ENCODE results near the gene SLC39A8.
"Not testable (repeated sequence)": the region's sequence is repeated elsewhere in the genome, so short reads cannot be mapped to it uniquely, and the experiment has no call there.

The SLC39A8 gene

DNA sequence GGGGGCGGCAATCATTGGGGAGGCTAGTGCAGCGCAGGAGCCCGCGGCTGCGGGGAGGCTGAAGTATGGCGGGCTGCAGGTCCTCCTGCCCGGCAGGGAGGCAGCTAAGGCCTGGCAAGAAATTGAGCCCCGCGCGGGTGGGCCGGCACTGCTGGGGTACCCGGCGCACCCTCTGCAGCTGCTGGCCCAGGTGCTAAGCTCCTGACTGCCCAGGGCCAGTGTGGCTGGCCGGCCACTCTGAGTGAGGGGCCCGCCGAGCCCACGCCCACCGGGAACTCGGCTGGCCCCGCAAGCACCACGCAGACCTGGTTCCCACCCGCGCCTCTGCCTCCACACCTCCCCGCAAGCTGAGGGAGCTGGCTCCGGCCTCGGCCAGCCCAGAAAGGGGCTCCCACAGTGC lies 94.9 kb downstream of the SLC39A8 start:
- TF ChIP-seq, protein P1, sequence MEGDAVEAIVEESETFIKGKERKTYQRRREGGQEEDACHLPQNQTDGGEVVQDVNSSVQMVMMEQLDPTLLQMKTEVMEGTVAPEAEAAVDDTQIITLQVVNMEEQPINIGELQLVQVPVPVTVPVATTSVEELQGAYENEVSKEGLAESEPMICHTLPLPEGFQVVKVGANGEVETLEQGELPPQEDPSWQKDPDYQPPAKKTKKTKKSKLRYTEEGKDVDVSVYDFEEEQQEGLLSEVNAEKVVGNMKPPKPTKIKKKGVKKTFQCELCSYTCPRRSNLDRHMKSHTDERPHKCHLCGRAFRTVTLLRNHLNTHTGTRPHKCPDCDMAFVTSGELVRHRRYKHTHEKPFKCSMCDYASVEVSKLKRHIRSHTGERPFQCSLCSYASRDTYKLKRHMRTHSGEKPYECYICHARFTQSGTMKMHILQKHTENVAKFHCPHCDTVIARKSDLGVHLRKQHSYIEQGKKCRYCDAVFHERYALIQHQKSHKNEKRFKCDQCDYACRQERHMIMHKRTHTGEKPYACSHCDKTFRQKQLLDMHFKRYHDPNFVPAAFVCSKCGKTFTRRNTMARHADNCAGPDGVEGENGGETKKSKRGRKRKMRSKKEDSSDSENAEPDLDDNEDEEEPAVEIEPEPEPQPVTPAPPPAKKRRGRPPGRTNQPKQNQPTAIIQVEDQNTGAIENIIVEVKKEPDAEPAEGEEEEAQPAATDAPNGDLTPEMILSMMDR (conservative IDR thresholded peaks at IDR 0.05; ENCODE audit: low read depth), result no peak
- ChIA-PET CTCF (no interaction called here), POLR2A (ENCODE audit: low non-redundant PET) (no interaction called here)
- no peak for DNase-seq (ENCODE audit: low spot score)
- no peak overlapping the region for H3K27ac ChIP-seq

DNA sequence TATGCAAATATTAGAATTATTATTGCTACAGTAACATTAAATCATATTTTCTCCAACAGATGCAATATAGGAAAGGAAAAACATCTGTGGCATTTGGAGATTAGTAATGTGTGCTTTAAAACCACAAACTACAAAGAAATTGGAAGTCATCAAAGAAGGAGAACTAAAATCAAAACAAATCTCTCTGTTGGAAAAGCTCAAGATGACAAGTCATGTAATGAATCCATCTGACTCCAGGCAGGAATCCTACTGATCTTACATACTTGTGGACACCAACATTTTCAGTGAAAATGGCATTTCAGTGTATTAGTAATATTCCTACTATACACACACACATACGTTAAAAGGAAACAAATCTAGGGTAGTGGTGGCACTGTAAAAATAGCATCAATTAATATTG lies 98.2 kb downstream of the SLC39A8 start:
- no peak for DNase-seq (ENCODE audit: low spot score)
- TF ChIP-seq, protein P1 (conservative IDR thresholded peaks at IDR 0.05; ENCODE audit: low read depth), result no peak
- CTCF ChIA-PET, result interaction anchor here (0.6 kb wide), 1 partner anchor 1115 kb away, joined by 3 read pairs; no protein-coding TSS in a partner anchor
- POLR2A ChIA-PET (ENCODE audit: low non-redundant PET), result interaction anchor here (0.6 kb wide), 1 partner anchor 21 kb away, joined by 5 read pairs; no protein-coding TSS in a partner anchor
- no peak overlapping the region for H3K27ac ChIP-seq

DNA sequence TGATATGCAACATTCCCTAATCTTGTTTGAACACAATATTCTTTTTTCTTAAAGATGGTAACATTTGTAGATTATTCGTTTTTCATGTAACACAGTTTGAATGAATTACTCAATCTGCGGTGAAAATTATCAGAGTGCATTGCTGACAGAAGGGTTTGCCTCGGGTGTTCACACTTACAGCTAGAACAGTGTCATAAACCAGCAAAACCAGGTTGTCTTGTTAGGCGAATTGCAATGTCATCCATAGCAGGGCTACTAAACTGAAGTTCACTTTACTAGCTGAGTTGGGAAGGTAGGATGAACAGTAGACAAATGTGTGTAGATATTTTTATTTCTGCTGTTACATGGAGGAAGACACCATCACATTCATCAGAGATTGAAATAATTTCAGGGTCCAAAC lies 98.9 kb downstream of the SLC39A8 start:
- ChIA-PET POLR2A (ENCODE audit: low non-redundant PET) (no interaction called here), CTCF (no interaction called here)
- no peak for DNase-seq (ENCODE audit: low spot score)
- H3K27ac ChIP-seq, result no peak overlapping the region
- TF ChIP-seq, protein P1 (conservative IDR thresholded peaks at IDR 0.05; ENCODE audit: low read depth), result no peak

DNA sequence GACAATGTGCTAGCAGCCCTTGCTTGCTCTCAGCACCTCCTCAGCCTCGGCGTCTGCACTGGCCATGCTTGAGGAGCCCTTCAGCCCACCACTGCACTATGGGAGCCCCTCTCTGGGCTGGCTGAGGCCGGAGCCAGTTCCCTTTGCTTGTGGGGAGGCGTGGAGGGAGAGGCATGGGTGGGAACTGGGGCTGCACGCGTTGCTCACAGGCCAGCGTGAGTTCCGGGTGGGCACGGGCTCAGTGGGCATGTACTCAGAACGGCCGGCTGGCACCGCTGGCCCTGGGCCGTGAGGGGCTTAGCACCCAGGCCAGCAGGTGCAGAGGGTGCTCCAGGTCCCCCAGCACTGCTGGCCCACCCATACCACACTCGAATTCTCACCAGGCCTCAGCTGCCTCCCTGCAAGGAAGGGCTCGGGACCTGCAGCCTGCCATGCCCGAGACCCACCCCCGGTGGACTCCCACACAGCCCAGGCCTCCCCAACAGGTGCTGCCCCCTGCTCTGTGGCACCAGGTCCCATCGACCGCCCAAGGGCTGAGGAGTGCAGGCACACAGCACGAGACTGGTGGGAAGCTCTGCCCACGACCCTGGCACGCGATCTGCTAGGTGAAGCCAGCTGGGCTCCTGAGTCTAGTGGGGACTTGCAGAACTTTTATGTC lies 100.3 kb downstream of the SLC39A8 start:
- no peak overlapping the region for H3K27ac ChIP-seq
- POLR2A ChIA-PET (ENCODE audit: low non-redundant PET), result no interaction called here
- CTCF ChIA-PET, result no interaction called here
- DNase-seq (ENCODE audit: low spot score), result no peak
- TF ChIP-seq, protein P1 (conservative IDR thresholded peaks at IDR 0.05; ENCODE audit: low read depth), result no peak

DNA sequence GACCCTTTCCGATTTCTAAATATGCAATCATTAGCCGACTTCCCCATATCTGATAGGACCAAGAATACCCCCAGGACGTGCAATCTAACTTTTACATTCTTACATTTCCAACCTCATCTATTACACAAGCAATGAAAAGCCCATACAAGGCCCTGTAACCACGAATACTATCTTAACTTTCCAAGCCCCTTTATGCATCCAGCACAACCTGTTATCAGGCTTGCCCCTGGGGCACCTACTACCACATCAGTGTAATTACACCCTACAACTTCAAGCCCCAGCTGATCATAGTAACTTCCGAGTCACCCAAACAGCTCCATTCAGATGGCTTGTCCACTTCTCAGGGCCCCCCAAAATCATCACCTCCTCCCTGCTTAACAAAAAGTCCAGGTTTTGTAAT lies 102.0 kb downstream of the SLC39A8 start:
- DNase-seq (ENCODE audit: low spot score); CTCF ChIA-PET; POLR2A ChIA-PET (ENCODE audit: low non-redundant PET): not testable (repeated sequence)

DNA sequence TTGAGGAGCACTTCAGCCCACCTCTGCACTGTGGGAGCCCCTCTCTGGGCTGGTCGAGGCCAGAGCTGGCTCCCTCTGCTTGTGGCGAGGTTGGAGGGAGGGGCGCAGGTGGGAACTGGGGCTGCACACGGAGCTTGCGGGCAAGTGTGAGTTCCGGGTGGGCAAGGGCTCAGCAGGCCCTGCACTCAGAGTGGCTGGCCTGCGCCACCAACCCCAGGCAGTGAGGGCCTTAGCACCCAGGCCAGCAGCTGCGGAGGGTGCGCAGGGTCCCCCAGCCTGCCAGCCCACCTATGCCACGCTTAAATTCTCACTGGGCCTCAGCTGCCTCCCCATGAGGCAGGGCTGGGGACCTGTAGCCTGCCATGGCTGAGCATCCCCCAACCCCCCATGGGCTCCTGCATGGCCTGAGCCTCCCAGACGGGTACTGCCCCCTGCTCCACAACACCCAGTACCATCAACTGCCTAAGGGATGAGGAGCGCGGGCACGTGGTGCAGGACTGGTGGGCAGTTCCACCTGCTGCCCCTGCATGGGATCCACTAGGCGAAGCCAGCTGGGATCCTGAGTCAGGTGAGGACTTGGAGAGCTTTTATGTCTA lies 110.9 kb downstream of the SLC39A8 start:
- no peak overlapping the region for H3K27ac ChIP-seq
- TF ChIP-seq, protein P1 (conservative IDR thresholded peaks at IDR 0.05; ENCODE audit: low read depth), result no peak
- POLR2A ChIA-PET (ENCODE audit: low non-redundant PET), result no interaction called here
- CTCF ChIA-PET, result interaction anchor here (0.6 kb wide), 2 partner anchors 420 to 752 kb away, joined by 3 read pairs; no protein-coding TSS in a partner anchor
- DNase-seq (ENCODE audit: low spot score), result no peak

More for the DNA sequence above, 102.0 kb downstream of the SLC39A8 start:
- not testable (repeated sequence) for H3K27ac ChIP-seq

DNA sequence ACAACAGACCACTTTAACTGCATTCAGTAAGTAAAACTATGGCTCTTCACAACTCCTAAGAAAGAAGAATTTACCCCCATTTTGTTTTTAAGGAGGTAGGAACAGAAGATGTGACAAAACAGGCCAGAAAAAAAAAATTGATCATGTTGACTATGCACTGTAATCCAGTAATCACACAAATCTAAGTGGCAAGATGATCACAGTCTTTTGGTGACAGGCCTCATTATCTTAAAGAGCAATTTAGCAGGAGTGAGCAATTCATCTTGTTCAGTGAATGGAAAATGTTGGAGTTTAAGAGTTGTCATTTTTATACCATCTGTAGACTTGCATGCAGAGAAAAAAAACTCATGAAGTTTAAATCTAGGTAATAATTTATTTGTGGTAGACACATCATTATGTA lies 115.1 kb downstream of the SLC39A8 start:
- ChIA-PET POLR2A (ENCODE audit: low non-redundant PET) (no interaction called here), CTCF (no interaction called here)
- DNase-seq (ENCODE audit: low spot score), result no peak
- TF ChIP-seq, protein P1 (conservative IDR thresholded peaks at IDR 0.05; ENCODE audit: low read depth), result no peak
- H3K27ac ChIP-seq, result no peak overlapping the region
